Suprapubic skin (tissue), 4 donors: ENCODE measurements around the gene KAT2B. TPM values are rescaled to one million over a fixed set of nuclear protein-coding genes. Genes with fewer than 3 reads are reported as not detected.
"Not testable (repeated sequence)": the region's sequence is repeated elsewhere in the genome, so short reads cannot be mapped to it uniquely, and the experiment has no call there.

Source experiments
- DNase-seq, 2 donors: peaks; one replicate each; pipeline ENCODE4 v3.0.0-alpha.2; 2019; ENCODE audit warnings: low spot score in 2 of 2
- H3K27ac ChIP-seq: fragments of 200-600 bp; sonication (generic); one replicate; pipeline ENCODE4 v1.5.1; 2019
- H3K27me3 ChIP-seq: fragments of 200-600 bp; sonication (generic); one replicate; pipeline ENCODE4 v1.5.1; 2019
- H3K36me3 ChIP-seq: fragments of 200-600 bp; sonication (generic); one replicate; pipeline ENCODE4 v1.5.1; 2019
- H3K4me1 ChIP-seq: fragments of 200-600 bp; sonication (generic); one replicate; pipeline ENCODE4 v1.5.1; 2019
- H3K4me3 ChIP-seq: fragments of 200-600 bp; sonication (generic); one replicate; pipeline ENCODE4 v1.5.1; 2019; ENCODE audit warnings: mild to moderate bottlenecking
- H3K9me3 ChIP-seq: fragments of 200-600 bp; sonication (generic); one replicate; pipeline ENCODE4 v1.5.1; 2019
- EP300 ChIP-seq: sonication (generic); formaldehyde crosslinking; IDR thresholded peaks from one replicate; pipeline ENCODE4 v1.6.1; 2017; ENCODE audit warnings: antibody characterized with exemption
- POLR2A ChIP-seq, 2 donors: fragments of 450-650 bp; IDR thresholded peaks; one replicate each; pipeline ENCODE4 v1.6.1; 2017; ENCODE audit warnings: antibody characterized with exemption in 2 of 2, mild to moderate bottlenecking in 2 of 2, moderate library complexity in 2 of 2
- POLR2AphosphoS5 ChIP-seq, 3 donors: sonication (generic); formaldehyde crosslinking; IDR thresholded peaks; one replicate each; pipeline ENCODE4 v1.6.1; 2017; ENCODE audit warnings: antibody characterized with exemption in 3 of 3
- WGBS: methylation state at CpG from one replicate; pipeline ENCODE4 v1.1.5; 2018; 5-methylcytosine and 5-hydroxymethylcytosine counted together
- total RNA-seq, 4 donors: library from RNA; depleted of rRNA; stranded (reverse); fragments of >200 nt; gene quantifications; one replicate each; pipeline ENCODE4 v1.1.0, GENCODE V29; 2016
- TF ChIP-seq, protein P1 (sequence below), 2 donors: fragments of 200-600 bp in 1 of 2; fragments of 450-650 bp in 1 of 2; sonication (generic) in 1 of 2; IDR thresholded peaks; one replicate each; pipeline ENCODE4 v1.5.1; 2016 to 2019; ENCODE audit warnings: antibody characterized with exemption in 2 of 2, mild to moderate bottlenecking in 1 of 2, moderate library complexity in 1 of 2

KAT2B gene
- total RNA-seq, 4 donors from 2014 or later = 35.7 to 63.7 (median 40.2) TPM

DNA sequence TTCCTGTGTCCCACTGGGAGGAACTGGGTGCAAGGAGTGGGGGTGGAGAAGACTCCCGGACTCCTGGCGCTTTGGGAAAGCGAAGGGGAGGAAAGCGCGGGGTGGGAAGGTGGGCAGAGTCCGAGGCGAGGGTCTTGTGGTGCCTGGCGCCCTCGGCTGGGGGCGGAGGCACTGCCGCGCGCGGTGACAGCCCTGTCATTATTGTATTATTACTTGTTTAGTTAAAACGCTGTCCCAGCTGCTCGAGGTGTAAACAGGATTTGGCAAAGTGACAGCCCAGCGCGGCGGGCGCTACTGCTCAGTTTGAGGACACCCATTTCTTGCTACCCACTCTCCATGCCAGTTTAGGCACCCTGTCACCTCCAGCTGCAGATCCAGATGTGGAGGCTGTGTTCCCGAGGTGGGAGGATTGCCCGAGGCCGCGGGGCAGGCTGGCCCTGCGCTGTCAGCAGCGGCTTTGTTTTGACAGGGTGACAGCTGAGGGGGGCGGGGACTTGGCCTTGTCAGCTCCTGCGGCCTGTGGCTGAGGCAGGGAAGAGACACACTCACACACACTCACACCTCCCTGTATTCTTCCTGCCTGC, 1.0 kb downstream of the KAT2B start:
- H3K4me3 ChIP-seq = peak overlapping the region; percentile 92
- H3K27ac ChIP-seq = peak overlapping the region; percentile 90
- WGBS = under 1% methylated on average over 18 of the region's 28 CpGs
- no peaks in the 10 kb centered on the region for H3K9me3 ChIP-seq
- no peaks in the 10 kb centered on the region for H3K27me3 ChIP-seq
- TF ChIP-seq POLR2A (IDR thresholded peaks at IDR 0.05) = peak in 1 of 2 donors; percentile 22
- TF ChIP-seq POLR2AphosphoS5 (IDR thresholded peaks at IDR 0.05) = peak in 2 of 3 donors; percentile 14 to 22
- no peak for TF ChIP-seq EP300
- TF ChIP-seq, protein P1, sequence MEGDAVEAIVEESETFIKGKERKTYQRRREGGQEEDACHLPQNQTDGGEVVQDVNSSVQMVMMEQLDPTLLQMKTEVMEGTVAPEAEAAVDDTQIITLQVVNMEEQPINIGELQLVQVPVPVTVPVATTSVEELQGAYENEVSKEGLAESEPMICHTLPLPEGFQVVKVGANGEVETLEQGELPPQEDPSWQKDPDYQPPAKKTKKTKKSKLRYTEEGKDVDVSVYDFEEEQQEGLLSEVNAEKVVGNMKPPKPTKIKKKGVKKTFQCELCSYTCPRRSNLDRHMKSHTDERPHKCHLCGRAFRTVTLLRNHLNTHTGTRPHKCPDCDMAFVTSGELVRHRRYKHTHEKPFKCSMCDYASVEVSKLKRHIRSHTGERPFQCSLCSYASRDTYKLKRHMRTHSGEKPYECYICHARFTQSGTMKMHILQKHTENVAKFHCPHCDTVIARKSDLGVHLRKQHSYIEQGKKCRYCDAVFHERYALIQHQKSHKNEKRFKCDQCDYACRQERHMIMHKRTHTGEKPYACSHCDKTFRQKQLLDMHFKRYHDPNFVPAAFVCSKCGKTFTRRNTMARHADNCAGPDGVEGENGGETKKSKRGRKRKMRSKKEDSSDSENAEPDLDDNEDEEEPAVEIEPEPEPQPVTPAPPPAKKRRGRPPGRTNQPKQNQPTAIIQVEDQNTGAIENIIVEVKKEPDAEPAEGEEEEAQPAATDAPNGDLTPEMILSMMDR (IDR thresholded peaks at IDR 0.05) = no peak
- H3K36me3 ChIP-seq = no peaks in the 10 kb centered on the region
- H3K4me1 ChIP-seq = peaks cover 52% of the 10 kb centered on the region
- DNase-seq = peak; percentile 92 to 93

DNA sequence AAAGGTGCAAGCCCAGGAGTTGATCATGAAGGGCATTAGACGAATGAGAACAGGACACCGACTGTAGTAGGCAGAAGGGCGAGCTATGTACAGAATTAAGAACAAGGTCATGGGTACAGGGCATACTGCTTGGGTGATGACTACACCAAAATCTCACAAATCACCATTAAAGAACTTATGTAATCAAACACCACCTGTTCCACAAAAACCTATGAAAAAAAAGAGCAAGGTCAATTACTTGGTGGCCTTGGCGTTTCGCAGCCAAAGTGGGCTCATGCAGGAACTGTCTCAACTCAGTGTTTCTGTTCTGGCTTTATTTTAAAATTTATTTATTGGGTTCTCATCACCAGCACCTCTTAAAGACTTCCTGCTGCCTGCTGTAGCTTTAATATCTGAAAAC, 2.1 kb downstream of the KAT2B start:
- Histone ChIP-seq H3K27ac (peak overlapping the region; percentile 90), H3K36me3 (no peaks in the 10 kb centered on the region), H3K4me1 (peaks cover 57% of the 10 kb centered on the region), H3K27me3 (no peaks in the 10 kb centered on the region), H3K4me3 (peak overlapping the region; percentile 92), H3K9me3 (no peaks in the 10 kb centered on the region)
- TF ChIP-seq EP300 (no peak), POLR2A (IDR thresholded peaks at IDR 0.05) (no peak), POLR2AphosphoS5 (IDR thresholded peaks at IDR 0.05) (no peak)
- TF ChIP-seq, protein P1 (IDR thresholded peaks at IDR 0.05) = no peak
- DNase-seq = no peak
- 85% methylated on average over 5 of the region's 5 CpGs for whole genome bisulfite sequencing

GRCh38 chr3:20043396-20043795, 3.1 kb downstream of the KAT2B start:
- WGBS = 17% methylated on average over 4 of the region's 4 CpGs
- no peak for TF ChIP-seq EP300
- no peak for TF ChIP-seq POLR2AphosphoS5 (IDR thresholded peaks at IDR 0.05)
- no peak for TF ChIP-seq POLR2A (IDR thresholded peaks at IDR 0.05)
- TF ChIP-seq, protein P1 (IDR thresholded peaks at IDR 0.05) = no peak
- peak overlapping the region; percentile 83 for H3K27ac ChIP-seq
- H3K27me3 ChIP-seq = no peaks in the 10 kb centered on the region
- H3K4me1 ChIP-seq = peaks cover 66% of the 10 kb centered on the region
- H3K4me3 ChIP-seq = peak overlapping the region; percentile 34
- H3K9me3 ChIP-seq = no peaks in the 10 kb centered on the region
- DNase-seq = peak; percentile 91 to 92
- H3K36me3 ChIP-seq = no peaks in the 10 kb centered on the region

GRCh38 chr3:20043825-20044224, 3.6 kb downstream of the KAT2B start:
- H3K9me3 ChIP-seq = no peaks in the 10 kb centered on the region
- no peak for TF ChIP-seq POLR2AphosphoS5 (IDR thresholded peaks at IDR 0.05)
- no peak for TF ChIP-seq POLR2A (IDR thresholded peaks at IDR 0.05)
- TF ChIP-seq, protein P1 (IDR thresholded peaks at IDR 0.05) = no peak
- no peak for TF ChIP-seq EP300
- no peaks in the 10 kb centered on the region for H3K36me3 ChIP-seq
- H3K27ac ChIP-seq = peak overlapping the region; percentile 83
- peak overlapping the region; percentile 34 for H3K4me3 ChIP-seq
- peaks cover 66% of the 10 kb centered on the region for H3K4me1 ChIP-seq
- DNase-seq = no peak
- H3K27me3 ChIP-seq = no peaks in the 10 kb centered on the region
- 24% methylated on average over 4 of the region's 4 CpGs for WGBS

GRCh38 chr3:20045141-20045540, 4.9 kb downstream of the KAT2B start:
- 97% methylated on average over 3 of the region's 3 CpGs for WGBS
- not testable (repeated sequence) for H3K27ac ChIP-seq, H3K4me3 ChIP-seq, DNase-seq, H3K9me3 ChIP-seq, H3K36me3 ChIP-seq, H3K27me3 ChIP-seq
- H3K4me1 ChIP-seq = peaks cover 71% of the 10 kb centered on the region

GRCh38 chr3:20046556-20046955, 6.3 kb downstream of the KAT2B start:
- TF ChIP-seq EP300 = no peak
- TF ChIP-seq POLR2A (IDR thresholded peaks at IDR 0.05) = no peak
- no peak for TF ChIP-seq POLR2AphosphoS5 (IDR thresholded peaks at IDR 0.05)
- TF ChIP-seq, protein P1 (IDR thresholded peaks at IDR 0.05) = no peak
- WGBS = 83% methylated on average over 1 of the region's 1 CpG
- no peak for DNase-seq
- H3K9me3 ChIP-seq = no peaks in the 10 kb centered on the region
- H3K27me3 ChIP-seq = no peaks in the 10 kb centered on the region
- H3K4me3 ChIP-seq = no peak overlapping the region
- no peaks in the 10 kb centered on the region for H3K36me3 ChIP-seq
- no peak overlapping the region for H3K27ac ChIP-seq
- H3K4me1 ChIP-seq = peaks cover 71% of the 10 kb centered on the region
